ENCODE results near the gene CELSR3.

Gene CELSR3

GRCh38 chr3:48660800-48661400, 1.8 kb downstream of the CELSR3 start:
- no peak for DNase-seq

- DNase-seq = no peak
Measured at GRCh38 chr3:48656841-48657281, 5.8 kb downstream of the CELSR3 start.

GRCh38 chr3:48656061-48656840, 6.4 kb downstream of the CELSR3 start:
- no peak for DNase-seq

- DNase-seq = no peak
Measured at GRCh38 chr3:48655606-48656005, 7.1 kb downstream of the CELSR3 start.

GRCh38 chr3:48655063-48655462, 7.6 kb downstream of the CELSR3 start:
- no peak for DNase-seq

GRCh38 chr3:48652923-48653715, 9.6 kb downstream of the CELSR3 start:
- no peak for DNase-seq

- no peak for DNase-seq
Measured at GRCh38 chr3:48651771-48652170, 10.9 kb downstream of the CELSR3 start.

GRCh38 chr3:48650723-48651122, 12.0 kb downstream of the CELSR3 start:
- no peak for DNase-seq

GRCh38 chr3:48648188-48648850, 14.4 kb downstream of the CELSR3 start:
- DNase-seq = no peak

- no peak for DNase-seq
Measured at GRCh38 chr3:48647714-48648113, 15.0 kb downstream of the CELSR3 start.

- DNase-seq = no peak
Measured at GRCh38 chr3:48644898-48645760, 17.6 kb downstream of the CELSR3 start.

GRCh38 chr3:48642605-48643004, 20.1 kb downstream of the CELSR3 start:
- no peak for DNase-seq

- no peak for DNase-seq
Measured at GRCh38 chr3:48641396-48641795, 21.3 kb downstream of the CELSR3 start.

- no peak for DNase-seq
Measured at GRCh38 chr3:48639944-48640606, 22.6 kb downstream of the CELSR3 start.

- DNase-seq = no peak
Measured at GRCh38 chr3:48637305-48637704, 25.4 kb downstream of the CELSR3 start.

GRCh38 chr3:48636149-48636655, 26.5 kb downstream of the CELSR3 start:
- no peak for DNase-seq

- DNase-seq = peak; percentile 90
Measured at GRCh38 chr3:48635222-48636021, 27.3 kb downstream of the CELSR3 start, which contains the start of gene SLC26A6. TSS of gene SLC26A6 (minus strand) at chr3:48635461. CDS start at chr3:48635393, 68 bp downstream.

- DNase-seq = no peak
Measured at GRCh38 chr3:48634661-48635221, 27.9 kb downstream of the CELSR3 start.

- no peak for DNase-seq
Measured at GRCh38 chr3:48633743-48634142, 28.9 kb downstream of the CELSR3 start.

GRCh38 chr3:48633256-48633655, 29.4 kb downstream of the CELSR3 start:
- no peak for DNase-seq
